HG02981 (cell line): ENCODE measurements around the gene DRAXIN.

Source experiments
- ATAC-seq: cut with Tn5 transposase; IDR thresholded peaks from one replicate; pipeline ENCODE4 v1.9.1; 2021; ENCODE audit warnings: mild to moderate bottlenecking, moderate library complexity; ENCODE audit not compliant: unreplicated experiment

The DRAXIN gene

DNA sequence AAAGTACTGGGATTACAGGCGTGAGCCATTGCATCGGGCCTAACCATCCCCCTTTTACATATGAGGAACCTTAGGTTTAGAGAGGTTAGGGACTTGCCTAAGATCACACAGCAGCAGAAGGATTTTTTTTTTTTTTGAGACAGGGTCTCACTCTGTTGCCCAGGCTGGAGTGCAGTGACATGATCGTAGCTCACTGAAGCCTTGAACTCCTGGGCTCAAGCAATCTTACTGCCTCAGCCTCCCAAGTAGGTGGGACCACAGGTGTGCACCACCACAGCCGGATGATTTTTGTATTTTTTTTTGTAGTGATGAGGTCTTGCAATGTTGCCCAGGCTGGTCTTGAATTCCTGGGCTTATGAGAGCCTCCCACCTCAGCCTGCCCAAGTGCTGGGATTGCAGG is 68.3 kb downstream of the DRAXIN start:
- no peak for ATAC-seq

DNA sequence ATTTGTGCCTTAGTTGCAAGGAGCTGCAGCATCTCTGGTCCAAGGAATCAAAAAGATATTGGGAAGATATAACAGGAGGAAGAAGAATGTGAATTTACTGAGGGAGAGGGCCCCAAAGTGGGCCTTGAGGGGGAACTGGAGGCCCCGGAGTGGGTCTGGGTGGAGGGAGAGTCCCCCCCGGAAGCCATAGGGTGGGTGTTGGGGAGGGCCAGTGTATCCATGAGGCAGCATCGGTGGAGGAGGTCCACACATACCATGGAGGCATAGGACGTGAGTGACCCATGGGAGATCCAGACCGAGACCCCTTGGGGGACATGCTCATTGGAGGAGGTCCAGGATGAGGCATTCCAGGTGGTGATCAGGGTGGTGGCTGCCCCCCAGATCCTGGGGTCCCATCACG is 69.8 kb downstream of the DRAXIN start:
- ATAC-seq = no peak

DNA sequence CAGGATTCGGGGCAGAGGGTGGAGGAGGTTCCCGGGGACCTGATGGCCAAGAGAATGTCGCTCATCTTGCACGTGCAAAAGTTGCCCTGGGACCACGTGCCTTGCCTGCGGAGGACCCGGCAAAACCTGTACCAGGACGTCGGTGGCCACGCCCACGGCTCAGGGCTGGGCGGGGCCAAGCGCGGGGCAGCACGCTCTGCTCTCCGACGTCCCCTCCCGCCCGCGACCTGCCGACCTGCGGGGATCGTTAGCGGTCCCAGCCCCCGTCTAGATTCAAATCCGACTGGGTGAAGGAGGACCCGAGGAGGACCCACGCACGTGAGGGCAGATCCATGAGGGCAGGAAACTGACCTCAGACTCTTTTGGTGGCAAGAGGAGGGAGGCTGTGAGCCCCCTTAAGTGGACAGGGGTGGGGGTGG is 70.5 kb downstream of the DRAXIN start, which contains the start of gene C1orf167:
Gene C1orf167, plus strand, starts transcription at position 206 of the 419 bp plus-strand sequence. CDS start 2,208 bp downstream, outside the sequence.
- ATAC-seq = no peak

DNA sequence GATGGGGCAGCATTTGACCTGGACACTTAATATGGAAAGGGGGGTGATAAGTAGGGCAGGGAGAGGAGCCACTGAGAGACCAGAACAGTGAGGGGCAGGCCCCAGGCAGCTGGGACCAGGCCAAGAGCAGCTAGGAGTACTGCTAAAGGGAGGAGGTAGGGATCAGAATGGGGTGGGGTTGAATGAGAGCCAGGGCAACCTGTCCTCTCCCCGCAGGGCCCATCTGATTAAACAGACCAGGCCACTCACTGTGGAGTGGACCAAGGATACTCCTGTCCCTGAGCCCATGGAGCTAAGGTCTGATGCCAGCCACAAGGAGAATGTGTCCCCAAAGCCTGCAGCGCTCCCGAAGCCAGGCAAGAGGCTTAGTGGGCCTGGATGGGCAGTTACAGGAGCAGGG is 72.6 kb downstream of the DRAXIN start:
- ATAC-seq = no peak

DNA sequence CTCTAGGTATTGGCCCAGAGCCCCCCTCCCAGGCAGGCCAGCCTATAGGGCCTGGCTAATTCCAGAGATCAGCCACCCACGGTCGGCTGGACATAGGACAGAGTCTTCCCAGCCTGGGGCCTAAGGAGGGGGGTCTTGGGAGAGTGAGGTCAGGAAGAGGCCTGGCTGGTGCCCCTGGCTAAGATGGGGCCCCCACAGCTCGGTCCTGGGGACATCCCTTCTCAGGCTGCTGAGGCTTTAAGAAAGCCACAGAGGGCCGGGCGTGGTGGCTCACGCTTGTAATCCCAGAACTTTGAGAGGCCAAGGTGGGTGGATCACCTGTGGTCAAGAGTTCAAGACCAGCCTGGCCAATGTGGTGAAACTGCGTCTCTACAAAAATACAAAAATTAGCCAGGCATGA is 73.0 kb downstream of the DRAXIN start:
- no peak for ATAC-seq

DNA sequence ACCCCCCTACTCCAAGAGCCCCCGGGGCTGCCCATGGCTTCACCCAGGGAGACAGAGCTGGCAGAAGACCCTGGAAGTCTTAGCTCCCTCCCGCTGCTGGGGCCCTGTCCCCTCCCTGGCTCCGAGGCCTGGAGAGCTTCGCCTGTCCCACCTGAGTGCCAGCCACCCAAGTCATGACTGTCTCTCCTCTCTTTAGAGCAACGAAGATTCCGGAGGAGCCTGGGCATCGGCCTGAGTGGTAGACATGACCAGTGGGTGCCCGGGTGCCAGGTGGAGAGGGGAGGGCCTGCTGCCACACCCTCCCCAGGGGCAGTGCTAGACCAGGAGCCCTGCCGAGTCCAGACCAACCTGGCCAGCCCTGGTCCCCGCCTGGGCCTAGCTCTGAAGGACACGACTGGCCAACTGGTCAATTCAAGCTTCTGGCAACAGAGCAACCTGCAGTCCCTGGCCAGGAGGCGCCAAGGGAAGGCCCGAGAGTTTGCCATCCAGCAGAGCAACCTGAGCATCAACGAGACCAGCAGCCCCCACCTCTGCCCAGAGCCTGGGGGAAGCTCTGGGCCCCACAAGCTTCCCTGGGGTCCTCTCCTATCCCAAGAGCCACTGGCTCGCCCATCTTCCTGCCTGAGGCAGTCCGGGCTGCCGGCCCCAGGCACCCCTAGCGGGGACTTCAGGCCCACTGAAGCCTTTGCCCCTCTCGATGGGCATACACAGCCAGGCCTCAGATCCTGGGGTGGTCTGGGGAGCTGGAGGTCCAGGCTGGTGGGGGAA is 74.3 kb downstream of the DRAXIN start:
- ATAC-seq = no peak

DNA sequence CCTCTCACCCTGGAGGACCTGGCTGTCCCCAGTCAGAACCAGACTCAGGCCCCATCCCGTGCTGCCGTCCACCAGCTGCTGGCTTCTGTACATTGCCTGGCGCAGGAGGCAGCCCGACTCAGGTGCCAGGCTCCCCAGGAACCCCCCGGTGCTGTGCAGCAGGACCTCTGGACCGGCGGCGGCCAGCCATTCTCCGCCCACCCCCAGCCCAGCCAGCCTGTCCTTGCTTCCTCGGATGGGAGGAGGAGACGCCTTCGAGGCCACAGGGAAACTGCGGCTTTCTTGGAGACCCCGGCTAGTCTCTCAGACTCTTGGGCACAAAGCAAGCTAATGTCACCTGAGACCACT is 74.9 kb downstream of the DRAXIN start:
- ATAC-seq = no peak

DNA sequence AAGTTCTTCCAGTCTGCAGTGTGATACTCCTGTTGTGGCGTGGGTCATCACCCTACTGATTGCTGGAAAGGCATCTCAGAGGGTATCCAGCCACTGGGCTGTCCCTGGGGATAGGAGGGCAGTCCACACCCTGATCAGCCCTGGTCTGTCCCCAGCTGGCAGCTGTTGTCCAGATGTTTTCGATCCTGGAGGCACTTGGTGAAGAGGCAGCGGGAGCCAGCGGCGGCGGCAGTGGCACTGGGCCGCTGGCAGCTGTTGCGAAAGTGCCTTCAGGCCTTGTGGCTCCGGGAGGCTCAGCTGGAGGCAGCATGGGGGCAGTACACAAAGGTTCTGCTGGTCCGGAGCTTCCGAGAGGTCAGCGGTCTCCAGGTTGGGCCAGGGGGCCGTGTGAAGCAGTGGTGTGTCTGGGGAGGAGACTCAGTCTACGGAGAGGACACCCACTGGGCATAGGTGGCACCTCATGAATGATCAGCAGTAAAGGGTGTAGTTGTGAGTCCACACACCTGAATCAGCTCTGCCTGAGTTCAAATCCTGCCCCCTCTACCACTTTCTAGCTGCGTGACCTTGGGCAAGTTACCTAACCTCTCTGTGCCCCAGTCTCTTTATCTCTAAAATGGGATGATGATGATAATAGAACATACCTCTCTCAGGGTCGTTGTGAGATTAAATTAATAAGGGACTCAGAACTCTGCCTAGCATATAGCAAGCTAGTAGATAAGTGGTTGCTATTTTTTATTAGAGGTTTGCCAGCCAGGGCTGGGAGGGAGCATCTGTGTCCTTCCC is 76.6 kb downstream of the DRAXIN start:
- no peak for ATAC-seq

DNA sequence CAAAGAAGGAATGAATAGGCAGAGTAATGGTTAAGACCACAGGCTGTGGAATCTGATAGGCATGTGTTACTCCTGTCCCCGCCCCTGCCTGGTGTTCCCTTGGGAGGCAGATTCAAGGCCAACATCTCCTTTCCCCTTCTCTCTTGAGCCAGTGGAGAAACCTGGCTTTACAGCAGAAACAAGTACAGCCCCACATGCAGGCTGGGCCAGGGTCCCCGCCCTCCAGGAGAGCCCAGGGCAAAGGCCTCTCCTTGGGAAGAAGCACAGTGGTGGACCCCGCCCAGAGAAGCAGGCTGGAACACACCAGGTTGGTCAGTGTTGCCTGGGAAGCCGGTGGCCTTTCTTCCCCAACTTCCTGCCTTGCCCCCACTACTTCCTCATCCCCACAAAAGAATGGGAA is 77.3 kb downstream of the DRAXIN start:
- no peak for ATAC-seq

DNA sequence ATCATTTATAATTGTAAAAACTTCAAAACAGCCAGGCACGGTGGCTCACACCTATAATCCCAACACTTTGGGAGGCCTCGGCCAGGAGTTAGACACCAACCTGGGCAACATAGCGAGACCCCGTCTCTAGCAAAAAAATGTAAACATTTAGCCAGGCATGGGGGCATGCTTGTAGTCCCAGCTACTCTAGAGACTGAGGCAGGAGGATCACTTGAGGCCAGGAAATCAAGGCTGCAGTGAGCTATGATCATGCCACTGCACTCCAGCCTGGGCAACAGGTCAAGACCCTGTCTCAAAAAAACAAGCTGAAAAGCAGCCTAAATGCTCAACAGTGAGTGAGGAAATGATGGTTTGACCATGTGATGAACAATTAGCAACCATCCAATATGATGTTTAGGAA is 77.8 kb downstream of the DRAXIN start:
- ATAC-seq = no peak

DNA sequence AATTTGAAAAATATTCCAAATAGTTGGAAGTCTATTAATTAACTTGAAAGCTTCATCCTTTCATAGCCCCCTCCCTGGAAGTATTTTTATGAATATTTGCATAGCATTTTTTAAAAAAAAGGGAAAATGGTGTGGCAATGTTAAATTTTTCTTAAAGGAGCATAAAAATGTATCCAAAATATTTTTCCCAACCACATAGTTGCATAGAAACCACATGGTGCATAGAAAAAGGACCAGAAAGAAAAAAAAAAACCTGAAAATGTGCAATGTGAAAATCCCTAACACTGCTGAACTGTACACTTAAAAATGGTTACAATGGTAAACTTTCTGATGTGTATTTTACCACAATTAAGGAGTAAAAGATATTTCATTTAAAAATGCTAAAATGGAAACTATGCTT is 78.5 kb downstream of the DRAXIN start:
- no peak for ATAC-seq

DNA sequence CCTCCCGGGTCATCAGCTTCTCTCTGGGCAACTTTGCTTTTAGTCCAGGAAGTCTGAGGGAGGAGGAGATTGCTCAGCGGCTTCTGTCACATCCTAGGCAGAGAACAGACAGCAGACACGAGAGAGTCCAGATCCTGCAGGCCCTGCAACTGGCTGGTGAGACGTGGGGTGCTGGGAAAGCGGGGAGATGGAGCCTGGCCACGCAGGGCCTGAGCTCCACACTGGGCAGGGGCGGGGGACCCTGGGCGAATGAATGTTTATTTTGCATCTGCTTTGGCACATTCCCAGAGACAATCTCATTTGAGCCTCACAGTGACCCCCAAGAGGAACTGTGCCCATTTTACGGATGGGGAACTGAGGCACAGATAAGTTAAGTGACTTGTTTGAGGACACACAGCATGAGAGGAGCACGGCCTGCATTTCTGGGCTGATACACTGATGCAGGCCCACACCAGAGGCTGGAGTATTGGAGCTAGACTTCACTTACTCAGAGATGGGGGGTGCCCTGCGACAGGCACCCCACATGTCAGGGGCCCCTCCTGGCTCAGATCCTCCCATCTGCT is 80.1 kb downstream of the DRAXIN start:
- ATAC-seq = no peak

DNA sequence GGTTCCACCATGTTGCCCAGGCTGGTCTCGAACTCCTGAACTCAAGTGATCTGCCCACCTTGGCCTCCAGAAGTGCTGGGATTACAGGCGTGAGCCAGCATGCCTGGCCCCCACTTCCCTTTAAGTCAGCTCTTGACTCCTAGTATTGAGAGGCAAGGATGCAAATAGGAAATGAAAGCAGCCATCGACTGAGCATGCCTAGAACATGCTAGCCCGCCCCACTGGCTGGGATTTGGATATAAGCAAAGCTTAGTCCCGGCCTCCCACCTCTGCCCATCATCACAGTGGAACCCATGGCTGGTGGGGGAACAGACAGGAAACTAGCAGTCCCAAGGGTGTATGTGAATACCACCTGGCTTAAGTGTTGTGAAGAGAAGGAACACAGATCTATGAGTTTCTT is 80.9 kb downstream of the DRAXIN start:
- ATAC-seq = no peak

DNA sequence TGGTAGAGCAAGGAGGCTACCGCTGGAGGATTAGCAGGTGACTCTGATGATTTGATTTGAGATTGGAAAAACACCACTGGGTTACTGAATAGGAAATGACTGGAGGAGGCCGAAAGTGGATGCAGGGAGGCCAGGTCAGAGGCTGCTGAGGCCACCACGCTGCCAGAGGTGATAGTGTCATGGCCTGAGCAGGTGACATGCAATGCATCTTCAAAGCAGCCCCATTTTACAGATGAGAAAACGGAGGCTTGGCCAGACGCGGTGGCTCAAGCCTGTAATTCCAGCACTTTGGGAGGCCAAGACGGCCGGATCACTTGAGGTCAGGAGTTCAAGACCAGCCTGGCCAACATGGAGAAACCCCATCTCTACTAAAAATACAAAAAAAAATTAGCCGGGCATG is 83.2 kb downstream of the DRAXIN start:
- no peak for ATAC-seq
